Measurements from ENCODE around the gene NTRK1.

Gene NTRK1

DNA sequence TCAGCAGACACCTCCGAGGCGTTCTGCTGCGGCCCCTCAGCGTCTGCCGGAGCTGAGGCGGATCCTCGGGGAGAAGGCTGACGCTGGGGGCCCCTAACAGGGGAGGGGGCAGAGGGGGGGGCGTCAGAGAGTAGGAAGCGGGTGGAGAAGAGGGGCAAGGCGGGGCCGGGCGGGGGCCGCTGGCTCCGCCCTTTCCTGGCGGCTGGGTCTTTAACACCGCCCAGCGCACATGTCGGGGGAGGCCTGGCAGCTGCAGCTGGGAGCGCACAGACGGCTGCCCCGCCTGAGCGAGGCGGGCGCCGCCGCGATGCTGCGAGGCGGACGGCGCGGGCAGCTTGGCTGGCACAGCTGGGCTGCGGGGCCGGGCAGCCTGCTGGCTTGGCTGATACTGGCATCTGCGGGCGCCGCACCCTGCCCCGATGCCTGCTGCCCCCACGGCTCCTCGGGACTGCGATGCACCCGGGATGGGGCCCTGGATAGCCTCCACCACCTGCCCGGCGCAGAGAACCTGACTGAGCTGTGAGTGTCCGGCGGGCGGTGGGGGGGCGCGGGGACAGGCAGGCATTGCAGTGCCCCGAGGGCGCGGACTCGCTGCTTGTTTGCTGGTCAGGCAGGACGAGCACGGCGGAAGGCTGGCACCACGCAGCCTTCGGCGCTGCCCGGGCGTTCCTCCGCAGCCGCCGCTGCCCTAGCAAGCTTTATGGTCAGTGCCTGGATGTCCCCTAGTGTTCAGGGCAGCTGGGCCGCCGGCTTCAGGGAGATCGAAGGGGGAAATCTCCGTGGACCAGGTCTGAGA is at the start of gene NTRK1:
TSS of gene NTRK1 (plus strand) at position 238 of the 796 bp plus-strand sequence. CDS start at position 308, 70 bp downstream.
- no peak for DNase-seq

DNA sequence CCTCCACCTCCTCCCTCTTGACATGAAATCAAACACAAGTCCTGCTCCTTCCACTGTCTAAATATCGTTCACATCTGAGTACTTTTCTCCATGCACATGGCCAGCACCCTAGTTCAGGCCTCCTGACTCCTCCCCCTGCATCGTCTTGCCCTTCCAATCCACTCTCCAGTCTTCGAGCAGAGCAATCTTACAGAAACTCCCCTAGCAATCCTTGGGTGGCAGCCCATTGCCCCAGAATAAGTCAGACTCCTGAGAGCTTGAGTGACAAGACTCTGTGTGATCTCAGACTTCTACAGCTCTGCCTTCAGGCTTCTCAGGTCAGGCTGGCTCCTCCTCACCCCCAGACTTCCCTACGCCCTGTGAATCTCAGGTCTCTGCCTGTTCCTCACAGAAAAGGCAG is 49.5 kb upstream of the NTRK1 start:
- no peak for DNase-seq

DNA sequence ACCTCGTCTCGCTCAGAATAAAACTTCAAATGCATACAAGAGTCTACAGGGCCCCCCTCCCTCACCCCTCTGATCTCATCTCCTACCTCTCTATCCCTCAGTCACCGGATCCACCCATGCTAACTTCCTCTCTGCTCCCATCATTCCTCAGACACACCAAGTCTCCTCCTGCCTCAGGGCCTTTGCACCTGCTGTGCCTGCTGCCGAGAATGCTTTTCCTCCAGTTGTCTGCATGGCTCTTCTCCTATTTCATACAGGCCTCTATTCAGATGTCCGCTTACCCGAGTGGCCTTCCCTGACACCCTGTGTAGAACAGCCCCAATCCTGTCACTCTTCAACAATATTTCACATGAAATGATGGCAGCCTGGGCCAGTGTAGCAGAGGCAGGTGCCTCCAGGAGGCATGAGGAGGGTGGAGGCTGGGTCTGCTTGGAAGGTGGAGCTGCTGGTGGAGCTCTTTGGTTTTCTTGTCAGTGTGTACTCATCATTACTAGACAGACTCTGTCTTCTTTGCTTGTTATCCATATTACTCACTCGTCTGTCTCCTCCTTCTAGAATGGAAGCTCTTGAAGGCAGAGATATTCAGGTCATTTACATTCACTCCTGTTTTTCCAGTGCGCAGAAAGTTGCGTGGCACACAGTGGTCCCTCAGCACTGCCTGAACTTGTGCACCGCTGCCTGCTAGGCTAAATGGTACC is 48.2 kb upstream of the NTRK1 start:
- DNase-seq: no peak

DNA sequence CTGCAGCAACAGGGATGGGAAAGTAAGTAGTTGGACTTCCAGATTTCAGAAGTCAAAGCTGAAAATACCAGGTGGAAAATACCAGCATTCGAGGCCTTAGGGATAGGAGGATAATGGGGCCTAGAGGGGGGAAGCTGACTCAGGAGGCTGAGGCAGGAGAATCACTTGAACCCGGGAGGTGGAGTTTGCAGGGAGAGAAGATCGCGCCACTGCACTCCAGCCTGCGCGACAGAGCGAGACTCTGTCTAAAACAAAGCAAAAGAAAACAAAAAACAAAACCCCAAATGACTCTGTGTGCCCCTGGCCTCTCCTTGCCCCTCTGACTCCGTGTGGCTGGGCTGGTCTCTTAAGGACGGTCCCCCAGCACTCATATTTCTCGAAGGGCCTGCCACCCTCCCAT is 47.4 kb upstream of the NTRK1 start:
- no peak for DNase-seq

DNA sequence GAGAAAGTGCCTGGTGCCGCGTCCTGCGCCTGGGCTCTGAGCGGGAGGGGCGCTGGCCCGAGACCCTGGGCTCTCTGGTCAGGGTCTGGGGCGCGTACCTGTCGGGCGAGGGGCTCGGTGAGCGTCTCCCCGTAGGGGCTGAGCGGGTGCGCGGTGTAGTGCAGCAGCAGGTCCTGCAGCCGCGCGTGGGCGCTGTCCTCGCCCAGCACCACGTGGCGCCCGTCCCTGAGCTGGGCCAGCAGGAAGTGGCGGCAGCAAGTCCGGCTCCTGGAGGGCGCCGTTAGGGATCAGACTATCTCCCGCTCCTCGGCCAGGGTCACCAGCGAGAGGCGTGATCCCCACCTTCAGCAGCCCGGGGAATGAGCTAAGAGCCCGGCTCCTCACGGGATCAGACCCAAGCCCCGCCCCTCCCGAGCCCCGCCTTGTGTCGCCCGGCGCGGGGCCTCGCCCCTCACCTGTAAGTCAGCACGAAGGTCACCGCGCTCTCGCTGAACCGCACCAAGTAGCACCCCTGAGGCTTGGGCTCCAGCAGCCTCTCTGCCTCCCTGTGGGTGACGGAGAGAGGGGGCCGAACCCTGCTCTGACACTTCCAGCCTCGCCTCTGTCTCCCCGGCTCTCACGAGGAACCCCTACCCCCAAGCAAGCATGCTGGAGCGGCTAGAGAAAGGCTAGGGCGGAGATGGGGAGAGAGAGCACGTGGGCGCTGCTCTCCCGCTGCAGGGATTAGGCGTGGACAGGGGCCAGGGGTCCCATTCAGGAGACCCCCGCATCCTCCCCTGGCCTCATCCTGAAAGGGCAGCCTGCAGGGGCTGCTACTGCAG is 46.7 kb upstream of the NTRK1 start:
- no peak for DNase-seq

DNA sequence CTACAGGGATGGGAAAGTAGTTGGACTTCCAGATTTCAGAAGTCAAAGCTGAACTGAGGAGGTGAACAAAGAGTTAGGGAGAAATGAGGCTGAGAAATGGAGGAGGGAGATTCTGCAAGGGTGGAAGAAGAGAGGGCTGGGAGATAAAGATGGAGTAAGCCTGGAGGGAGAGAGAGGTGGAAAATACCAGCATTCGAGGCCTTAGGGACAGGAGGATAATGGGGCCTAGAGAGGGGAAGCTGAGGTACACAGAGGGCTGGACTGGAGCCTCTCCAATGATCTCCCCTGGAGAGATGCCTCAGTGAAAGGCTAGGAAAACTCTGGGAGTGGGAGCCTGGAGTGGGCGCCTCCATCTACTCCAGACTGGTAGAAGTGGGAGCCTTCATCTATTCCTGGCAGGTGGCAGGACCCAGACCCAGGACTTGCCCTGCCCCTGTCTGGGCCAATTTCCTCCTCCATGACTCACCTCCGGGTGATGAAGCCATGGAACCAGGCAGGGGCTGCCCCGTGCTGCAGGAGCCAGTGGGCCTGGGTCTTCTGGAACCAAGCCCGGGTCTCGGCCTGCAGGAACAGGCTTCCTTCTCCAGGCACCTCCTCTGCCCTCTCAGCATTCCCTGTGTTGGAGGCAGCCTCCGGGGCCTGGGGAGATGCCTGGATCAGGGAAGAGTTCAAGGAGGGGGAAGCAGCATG is 45.9 kb upstream of the NTRK1 start:
- no peak for DNase-seq

DNA sequence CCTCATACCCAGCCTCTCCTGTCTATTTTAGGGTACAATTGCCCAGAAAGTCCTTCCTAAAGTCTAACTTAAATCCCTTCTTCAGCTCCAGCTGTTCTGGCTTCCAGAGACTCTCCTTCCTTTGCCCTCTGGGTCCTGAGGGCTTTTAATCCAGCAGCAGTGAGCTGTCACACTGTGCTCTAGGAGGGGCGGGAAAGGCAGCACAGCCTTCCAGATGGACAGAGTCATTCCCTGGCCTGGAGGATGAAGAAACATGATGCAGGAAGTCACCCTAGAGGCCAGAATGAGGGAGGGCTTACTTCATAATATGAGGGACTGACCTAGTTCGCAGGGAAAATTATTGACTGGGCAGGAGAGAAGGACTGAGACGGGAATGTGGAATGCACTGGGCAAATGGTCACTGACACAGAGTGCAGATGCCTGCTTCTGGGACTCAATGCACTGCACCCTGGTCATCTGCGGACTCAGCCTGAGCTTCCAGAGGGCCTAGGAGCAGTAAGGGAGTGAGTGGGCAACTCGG is 45.3 kb upstream of the NTRK1 start:
- no peak for DNase-seq

DNA sequence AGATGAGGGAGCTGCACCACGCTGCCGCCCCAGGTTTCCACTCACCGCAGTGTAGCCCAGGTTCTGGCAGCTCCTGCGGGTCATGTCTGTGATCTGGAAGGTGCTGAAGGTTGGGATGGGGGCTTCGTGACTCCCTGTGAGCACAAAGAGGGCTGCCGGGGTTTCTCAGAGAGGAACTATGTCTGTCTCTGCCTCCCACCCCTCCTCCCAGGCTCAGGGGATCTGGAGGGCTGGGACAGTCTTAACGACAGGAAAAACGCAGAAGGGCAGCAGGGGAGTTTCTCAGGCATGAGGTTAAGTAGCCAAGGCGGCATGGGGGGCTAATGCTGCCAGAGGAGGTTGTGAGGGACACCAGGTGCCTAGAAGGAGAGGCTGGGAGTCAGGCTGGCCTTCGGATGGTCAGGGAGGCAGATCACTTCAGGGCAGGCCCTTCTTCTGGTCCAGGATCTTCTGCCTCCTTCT is 44.7 kb upstream of the NTRK1 start:
- DNase-seq: no peak

DNA sequence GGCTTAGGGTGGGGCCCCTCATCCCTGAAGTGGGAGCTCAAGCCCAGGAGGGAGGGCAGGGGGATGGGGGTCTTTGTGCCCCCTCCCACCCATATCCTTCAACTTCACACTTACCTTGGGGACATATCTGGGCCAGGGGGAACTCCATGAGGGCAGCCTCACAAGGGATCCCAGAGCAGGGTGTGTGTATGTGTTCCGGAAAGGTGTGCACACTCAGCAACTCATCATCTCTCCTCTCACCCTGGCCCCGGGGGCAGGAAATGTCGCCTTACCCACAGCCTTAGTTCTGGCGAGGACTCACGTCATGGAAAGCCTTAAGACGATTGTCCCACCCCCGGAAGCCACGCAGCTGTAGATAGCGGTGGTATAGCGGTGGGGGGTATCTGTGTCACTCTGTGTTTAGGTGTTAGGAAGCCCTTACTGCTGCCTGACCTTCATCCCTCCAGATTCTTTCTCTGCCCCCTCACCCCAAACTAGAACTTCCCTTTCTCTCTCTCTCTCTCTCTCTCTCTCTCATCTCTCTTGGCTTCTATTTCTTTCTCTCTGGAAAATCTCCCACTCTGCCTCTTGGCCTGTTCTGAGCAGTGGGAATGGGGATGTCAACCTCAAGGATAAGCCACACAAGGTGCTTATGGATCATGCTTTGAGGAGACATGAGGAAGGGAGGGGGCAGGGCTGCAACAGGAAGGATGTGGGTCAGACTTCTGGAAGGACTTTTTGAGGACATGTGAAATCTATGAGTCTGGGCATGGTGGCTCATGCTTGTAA is 43.9 kb upstream of the NTRK1 start, which contains the start of gene SH2D2A:
TSS of gene SH2D2A (minus strand) at position 288 of the 768 bp plus-strand sequence. CDS start at position 148, 140 bp downstream.
- DNase-seq: peak; percentile 4 to 5

DNA sequence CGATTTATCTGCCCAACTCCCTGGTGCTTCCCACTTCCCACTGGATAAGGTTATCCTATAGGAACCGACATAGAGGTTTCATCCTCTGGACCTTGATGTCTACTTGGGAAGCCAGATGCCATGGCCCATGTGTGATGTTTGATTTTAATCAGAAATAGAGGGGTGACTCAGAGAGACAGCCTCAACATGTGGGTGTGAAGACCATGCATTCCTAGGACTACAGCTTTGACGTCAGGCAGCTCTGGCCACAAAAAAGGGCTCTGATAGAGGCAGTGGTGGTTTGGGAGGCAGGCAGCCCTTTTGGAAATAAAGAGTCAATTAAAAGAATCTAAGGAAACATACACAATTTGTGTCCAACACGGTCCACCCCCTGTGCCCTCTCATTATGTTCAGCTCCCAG is 38.9 kb upstream of the NTRK1 start:
- DNase-seq: no peak

DNA sequence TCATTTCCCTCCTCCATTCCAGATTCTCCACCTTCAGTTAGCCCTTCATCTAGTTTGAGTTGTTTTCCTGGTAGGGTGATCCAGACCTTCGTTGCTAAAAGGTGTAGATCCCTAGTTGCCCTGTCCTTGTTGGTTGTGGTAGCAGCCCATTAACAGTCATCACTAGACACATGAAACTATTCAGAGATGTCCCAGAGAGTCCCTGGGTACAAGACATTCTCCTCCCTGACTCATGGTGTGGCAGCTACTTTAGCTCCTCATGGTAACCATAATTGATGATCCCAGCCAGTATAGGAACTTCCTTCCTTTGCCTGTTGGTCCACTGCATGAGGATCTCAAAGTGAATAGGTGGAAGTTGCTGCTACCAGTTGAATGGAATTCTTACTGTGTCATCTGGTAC is 38.0 kb upstream of the NTRK1 start:
- DNase-seq: no peak

DNA sequence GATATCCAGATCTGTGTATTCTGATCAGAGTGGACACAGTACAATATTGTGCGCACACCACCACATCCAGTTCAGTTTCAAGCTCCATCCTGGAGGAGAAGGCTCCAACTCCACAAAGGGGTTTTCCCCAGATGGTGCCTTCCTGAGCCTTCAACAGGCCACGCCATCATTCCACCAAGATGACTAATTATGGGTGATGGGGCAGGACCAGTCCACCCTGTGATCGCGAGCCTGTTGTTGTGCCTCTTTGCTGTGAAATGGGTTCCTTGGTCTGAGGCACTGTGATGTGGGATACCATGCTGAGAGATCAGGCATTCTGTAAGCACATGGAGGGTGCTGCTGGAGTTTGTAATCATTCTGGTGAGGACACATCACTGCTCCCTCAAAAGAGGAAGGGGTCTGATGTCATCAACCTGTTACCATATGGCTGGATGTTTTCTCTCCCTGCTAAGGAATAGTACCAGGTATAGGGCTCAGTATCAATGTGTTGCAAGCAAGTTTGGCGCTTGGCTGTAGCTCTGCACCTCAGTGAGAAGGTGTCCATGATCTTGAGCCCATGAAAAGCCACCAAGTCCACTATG is 37.4 kb upstream of the NTRK1 start:
- no peak for DNase-seq

DNA sequence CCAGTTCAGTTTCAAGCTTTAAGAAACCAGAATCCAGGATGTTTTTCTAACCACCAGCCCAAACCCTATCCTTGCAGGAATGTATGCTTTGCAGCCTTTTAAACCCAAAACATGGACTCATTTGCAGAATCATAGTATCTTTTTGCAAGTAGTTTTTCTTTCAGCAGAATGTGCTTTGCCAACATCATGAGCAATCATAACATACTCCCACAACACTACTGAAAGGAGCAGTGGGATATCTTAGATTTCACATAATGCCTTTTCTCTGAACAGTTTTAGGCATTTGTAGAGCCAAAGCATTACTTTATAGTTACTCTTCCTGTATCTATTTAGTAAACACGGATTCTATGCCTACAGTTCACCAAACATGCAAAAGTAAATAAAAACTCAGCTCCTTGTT is 34.0 kb upstream of the NTRK1 start:
- no peak for DNase-seq

DNA sequence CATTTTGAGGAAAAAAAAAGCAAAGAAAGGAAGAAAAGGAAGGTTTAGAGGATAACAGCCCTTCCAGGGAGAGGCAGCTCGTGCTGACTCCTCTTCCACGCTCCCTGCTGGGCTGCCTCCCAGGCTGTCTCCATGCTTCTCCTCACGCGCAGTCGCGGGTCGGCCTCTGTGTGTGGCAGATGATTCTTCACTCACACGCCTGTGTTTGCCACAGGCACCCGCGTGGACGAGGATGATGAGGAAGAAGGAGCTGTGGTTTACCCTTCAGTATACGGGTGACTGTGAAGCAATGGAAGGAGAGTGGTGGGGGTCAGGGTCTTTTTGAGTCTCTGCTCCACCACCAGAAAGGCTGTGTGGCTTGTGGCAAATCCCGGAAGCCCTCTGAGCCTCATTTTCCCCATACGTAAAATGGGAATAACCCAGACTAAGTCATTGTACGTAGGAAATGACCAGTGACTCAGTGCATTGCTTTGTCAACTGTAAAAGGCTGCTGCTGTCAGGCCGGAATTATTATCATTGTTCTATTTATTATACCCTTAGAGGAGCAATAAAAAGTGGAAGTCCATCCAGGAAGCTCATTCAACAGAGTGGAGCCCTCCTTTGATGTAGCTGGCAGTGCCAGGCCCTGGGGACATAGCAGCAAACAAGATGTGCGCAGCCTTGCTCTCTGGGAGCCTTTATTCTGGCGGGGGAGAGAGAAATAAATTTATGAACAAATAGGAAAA is 32.1 kb upstream of the NTRK1 start:
- no peak for DNase-seq

DNA sequence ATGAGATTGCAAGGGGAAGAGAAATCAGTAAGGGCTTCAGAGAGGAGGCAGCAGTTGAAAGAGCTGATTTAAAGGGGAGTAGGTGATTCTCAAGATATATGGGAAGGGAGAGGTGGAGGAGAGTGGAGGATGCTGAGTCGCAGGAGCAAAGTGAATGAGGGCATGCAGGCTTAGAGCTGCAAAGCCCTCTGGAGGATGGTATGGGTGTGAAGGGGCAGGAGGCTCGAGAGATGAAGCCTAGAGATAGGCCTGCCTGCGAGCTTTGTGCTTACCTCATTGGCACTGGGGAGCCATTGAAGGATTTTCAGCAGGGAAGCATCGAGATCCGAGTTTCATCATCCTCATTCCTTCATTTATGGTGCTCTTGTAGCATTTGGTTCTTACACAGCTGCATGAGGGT is 28.2 kb upstream of the NTRK1 start:
- no peak for DNase-seq

DNA sequence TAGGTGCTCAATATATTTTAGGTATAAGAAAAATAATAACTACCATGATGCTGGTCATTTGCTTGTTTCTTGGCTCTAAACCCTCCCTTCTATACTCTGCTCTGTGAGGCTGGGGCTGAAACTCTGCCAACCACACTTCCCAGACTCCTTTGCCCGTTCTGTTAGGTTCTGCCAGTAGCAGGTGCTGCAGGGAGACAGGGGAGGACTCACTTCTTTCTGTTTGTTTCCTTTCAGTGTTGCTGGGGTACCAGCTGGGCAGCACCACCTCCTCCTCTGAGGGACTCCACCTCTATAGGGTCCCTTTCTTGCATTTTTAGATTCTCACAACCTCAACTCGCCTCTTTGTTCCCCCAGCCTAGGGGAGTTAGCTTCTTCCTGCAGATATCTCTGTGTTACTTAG is 27.1 kb upstream of the NTRK1 start:
- no peak for DNase-seq

DNA sequence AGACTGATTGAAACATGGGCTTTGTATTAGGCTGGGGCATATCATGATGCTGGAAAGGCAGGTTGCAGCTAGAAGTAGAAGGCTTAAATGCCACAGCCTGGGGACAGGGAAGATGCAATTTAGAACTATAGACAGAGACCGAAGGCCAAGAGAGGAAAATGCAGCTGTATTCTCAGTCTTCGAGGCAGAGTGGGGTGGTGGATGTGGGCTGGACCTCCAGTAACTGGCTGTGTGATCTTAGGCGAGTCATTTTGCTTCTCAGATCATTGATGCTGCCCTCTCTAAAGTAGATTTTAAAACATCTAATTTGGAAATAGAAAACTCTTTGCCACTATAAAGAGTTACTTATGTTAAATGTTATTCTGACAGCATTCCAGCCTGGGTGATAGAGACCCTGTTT is 26.3 kb upstream of the NTRK1 start:
- DNase-seq: no peak

DNA sequence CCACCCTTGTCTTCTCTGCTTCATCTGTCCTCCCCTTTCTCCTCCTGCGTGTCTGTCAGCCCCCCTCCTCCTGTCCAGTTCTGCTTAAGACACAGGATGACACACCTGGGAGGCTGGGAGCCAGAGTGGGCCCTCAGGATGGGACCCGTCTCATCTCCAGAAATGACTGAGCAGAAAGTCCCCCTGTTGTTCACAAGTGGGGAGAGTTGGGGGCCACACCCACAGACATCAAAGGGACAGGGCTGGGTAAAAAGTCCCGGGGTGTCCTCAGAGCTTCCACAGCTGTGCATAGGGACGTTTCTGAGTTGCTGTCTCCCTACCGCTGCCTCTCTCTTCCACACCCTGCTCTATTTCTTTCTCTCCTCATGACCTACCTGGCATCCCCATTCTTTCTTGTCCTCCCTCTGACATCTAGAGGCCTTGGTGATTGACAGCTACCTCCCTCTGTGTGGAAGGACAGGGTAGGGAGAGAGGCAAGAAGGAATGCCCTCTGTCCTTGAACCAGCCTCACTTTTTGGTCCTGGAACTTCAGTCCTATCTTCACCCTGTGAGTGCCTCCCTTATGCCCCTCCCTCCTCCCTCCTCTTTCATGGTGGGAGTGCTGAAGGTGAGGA is 24.5 kb upstream of the NTRK1 start:
- no peak for DNase-seq

DNA sequence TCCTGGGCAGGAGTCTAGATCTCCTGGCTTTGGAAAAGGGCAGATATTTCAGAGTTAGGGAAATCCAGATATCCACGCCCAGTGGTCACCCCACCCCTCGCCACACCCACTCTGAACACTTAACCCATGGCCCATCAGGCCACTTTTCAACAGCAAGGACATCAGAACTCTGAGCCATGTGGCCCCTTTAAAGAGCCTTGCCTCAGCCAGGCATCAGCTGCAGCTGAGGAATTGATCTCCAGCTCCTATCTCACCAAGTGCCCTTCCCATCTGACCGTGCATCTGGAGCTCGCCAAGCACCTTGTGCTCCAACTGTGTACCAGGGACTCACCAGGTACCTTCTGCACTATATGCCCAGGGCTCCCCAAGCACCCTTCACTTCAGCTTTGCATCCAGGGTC is 23.8 kb upstream of the NTRK1 start:
- DNase-seq: no peak

DNA sequence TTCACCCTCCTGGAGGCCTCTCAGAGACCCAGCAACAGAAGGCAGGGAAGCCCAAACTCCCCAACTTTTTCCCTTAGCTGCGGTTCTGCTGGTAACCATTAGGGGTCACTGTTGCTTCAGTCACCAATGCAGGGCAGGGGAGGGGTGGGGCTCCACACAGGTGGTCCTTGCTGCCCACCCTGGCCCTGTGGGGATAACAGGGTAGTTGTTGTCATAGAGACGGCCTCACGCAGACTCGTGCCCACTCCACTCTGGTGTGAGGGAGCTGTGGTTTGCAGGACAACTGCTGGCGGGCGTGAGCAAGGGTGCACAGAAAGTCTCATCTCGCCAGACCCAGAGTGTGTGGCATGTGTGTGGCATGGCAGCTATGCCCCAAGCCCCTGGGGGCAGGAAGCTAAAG is 21.7 kb upstream of the NTRK1 start:
- DNase-seq: peak in 1 of 2 experiments; percentile 20
